Uterus (tissue), 4 donors: ENCODE results near the gene IYD. TPM values are rescaled to one million over a fixed set of nuclear protein-coding genes. Genes with fewer than 3 reads are reported as not detected.

Experiments used
- DNase-seq, 2 donors: peaks; one replicate each; pipeline ENCODE4 v3.0.0-alpha.2; 2019 to 2020
- H3K27ac ChIP-seq, 2 donors: fragments of 200-600 bp; sonication (generic); 1 replicate in 1 of 2; 2 replicates in 1 of 2; pipeline ENCODE4 v1.5.1; 2016 to 2018
- H3K27me3 ChIP-seq, 2 donors: fragments of 200-600 bp; sonication (generic); one replicate each; pipeline ENCODE4 v1.5.1; 2018 to 2019; ENCODE audit warnings: control low read depth in 1 of 2
- H3K36me3 ChIP-seq, 2 donors: fragments of 200-600 bp; sonication (generic); one replicate each; pipeline ENCODE4 v1.5.1; 2019; ENCODE audit warnings: control low read depth in 1 of 2
- H3K4me1 ChIP-seq, 2 donors: fragments of 200-600 bp; sonication (generic); one replicate each; pipeline ENCODE4 v1.5.1; 2018 to 2019; ENCODE audit warnings: control low read depth in 1 of 2
- H3K4me3 ChIP-seq, 2 donors: fragments of 200-600 bp; sonication (generic); 1 replicate in 1 of 2; 2 replicates in 1 of 2; pipeline ENCODE4 v1.5.1; 2018 to 2019; ENCODE audit warnings: mild to moderate bottlenecking in 1 of 2
- H3K9me3 ChIP-seq, 2 donors: fragments of 200-600 bp; sonication (generic); one replicate each; pipeline ENCODE4 v1.5.1; 2019; ENCODE audit warnings: control low read depth in 1 of 2
- POLR2A ChIP-seq, 2 donors: fragments of 450-650 bp; IDR thresholded peaks; one replicate each; pipeline ENCODE4 v1.6.1; 2016; ENCODE audit warnings: antibody characterized with exemption in 2 of 2, mild to moderate bottlenecking in 1 of 2, moderate library complexity in 1 of 2
- intact Hi-C: fragments of 100-400 bp; cut with DNase I; formaldehyde crosslinking; loops from one replicate; pipeline ENCODE4 v1.15.1; 2023; ENCODE audit warnings: low total_unique reads
- total RNA-seq, 4 donors: library from RNA; depleted of rRNA in 3 of 4; stranded (reverse); fragments of >200 nt in 3 of 4; gene quantifications; one replicate each; pipeline versions ENCODE4 v1.1.0 to v1.2.4, GENCODE V29; 2014 to 2023
- TF ChIP-seq, protein P1 (sequence below), 4 experiments: fragments of 200-600 bp in 2 of 4; fragments of 450-650 bp in 2 of 4; sonication (generic) in 2 of 4; IDR thresholded peaks; one replicate each; pipeline ENCODE4 v1.5.1; 2016 to 2019; ENCODE audit warnings: antibody characterized with exemption in 4 of 4, mild to moderate bottlenecking in 2 of 4, moderate library complexity in 1 of 4
- donor health status: DM: yes; HTN: yes; CAD: no.

Gene IYD
- total RNA-seq, 4 donors from 2014 or later: not detected

DNA sequence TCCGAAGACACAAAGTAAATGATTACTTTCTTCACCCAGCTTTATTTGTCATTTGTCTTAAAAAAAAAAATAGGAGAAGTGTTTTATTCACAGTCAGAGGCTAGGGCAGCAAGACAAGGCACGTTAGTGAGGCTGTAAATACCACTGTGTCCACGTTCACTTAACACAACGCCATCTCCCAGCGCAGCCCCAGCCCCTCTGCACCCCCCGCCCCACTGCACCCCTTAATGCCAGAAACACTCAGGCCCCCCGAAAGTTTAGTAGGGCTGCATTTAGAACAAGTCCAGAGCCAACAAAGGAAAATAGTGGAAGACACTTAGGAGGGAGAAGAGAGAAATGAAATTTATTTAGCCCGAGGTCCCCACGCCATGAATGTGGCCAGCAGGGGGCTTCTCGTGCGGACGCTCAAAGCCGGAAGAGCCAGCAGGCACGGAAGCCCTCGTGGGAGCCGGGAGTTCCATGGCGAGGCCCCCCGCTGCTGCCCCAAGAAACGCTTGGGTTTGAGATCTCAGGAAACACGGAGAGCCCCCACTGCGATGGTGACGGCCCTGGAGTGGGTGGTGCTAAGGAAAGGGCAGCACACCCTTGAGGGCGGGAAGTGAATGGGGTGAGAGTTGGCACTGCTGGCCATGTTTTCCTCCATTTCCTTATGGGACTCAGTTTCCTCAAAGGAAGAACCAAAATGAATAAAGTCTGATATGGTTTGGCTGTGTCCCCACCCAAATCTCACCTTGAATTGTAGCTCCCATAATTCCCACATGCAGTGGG is 50.2 kb downstream of the IYD start:
- peak overlapping the region; percentile 64 to 70 for H3K27ac ChIP-seq
- TF ChIP-seq POLR2A (IDR thresholded peaks at IDR 0.05): no peak
- TF ChIP-seq, protein P1, sequence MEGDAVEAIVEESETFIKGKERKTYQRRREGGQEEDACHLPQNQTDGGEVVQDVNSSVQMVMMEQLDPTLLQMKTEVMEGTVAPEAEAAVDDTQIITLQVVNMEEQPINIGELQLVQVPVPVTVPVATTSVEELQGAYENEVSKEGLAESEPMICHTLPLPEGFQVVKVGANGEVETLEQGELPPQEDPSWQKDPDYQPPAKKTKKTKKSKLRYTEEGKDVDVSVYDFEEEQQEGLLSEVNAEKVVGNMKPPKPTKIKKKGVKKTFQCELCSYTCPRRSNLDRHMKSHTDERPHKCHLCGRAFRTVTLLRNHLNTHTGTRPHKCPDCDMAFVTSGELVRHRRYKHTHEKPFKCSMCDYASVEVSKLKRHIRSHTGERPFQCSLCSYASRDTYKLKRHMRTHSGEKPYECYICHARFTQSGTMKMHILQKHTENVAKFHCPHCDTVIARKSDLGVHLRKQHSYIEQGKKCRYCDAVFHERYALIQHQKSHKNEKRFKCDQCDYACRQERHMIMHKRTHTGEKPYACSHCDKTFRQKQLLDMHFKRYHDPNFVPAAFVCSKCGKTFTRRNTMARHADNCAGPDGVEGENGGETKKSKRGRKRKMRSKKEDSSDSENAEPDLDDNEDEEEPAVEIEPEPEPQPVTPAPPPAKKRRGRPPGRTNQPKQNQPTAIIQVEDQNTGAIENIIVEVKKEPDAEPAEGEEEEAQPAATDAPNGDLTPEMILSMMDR (IDR thresholded peaks at IDR 0.05): peak; percentile 62 to 78 (median 69)
- H3K4me3 ChIP-seq: peak overlapping the region; percentile 20 to 38
- DNase-seq: peak; percentile 50 to 68
- H3K27me3 ChIP-seq: no peaks in the 10 kb centered on the region
- intact Hi-C loops: loop anchor here (5.0 kb wide), 1 partner anchor 398 kb away; no protein-coding TSS in a partner anchor
- H3K4me1 ChIP-seq: no peaks in the 10 kb centered on the region
- H3K36me3 ChIP-seq: no peaks in the 10 kb centered on the region
- no peaks in the 10 kb centered on the region for H3K9me3 ChIP-seq

DNA sequence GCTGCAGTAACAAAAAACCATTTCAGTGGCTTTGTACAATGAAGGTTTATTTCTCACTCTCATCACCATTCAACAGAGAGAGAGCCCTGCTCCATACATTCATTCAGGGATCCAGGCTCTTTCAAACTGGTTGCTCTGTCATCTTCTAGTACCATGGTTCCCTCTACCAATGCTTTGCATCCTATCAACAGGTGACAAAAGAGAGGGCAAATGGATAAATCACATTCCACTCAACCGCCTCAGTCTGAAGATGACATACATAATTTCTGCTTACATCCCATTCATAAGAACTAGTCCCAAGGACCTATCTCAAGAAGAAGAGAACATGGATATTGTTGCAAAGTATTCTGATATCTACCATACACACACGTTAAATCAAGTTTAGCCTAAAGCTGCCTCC is 51.6 kb downstream of the IYD start:
- intact Hi-C loops: no loop called here
- no peaks in the 10 kb centered on the region for H3K9me3 ChIP-seq
- H3K27ac ChIP-seq: no peak overlapping the region
- TF ChIP-seq, protein P1 (IDR thresholded peaks at IDR 0.05): no peak
- TF ChIP-seq POLR2A (IDR thresholded peaks at IDR 0.05): no peak
- no peak overlapping the region for H3K4me3 ChIP-seq
- H3K4me1 ChIP-seq: no peaks in the 10 kb centered on the region
- DNase-seq: no peak
- no peaks in the 10 kb centered on the region for H3K36me3 ChIP-seq
- H3K27me3 ChIP-seq: no peaks in the 10 kb centered on the region

DNA sequence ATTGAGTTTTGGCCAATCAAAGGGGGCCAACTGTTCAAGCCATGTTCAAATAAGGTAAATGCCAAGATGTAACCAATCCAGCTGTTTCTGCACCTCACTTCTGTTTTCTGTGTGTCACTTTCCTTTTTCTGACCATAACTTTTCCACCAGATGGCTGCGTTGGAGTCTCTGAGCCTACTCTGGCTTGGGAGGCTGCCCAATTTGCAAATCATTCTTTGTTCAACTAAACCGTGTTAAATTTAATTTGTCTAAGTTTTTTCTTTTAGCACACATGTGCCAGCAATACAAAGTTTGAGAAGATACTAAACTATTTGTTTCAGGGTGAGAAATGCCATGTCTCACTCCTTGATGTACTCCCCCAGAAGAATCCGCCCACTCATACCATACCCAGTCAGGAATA is 52.1 kb downstream of the IYD start:
- intact Hi-C loops: no loop called here
- Histone ChIP-seq H3K4me1 (no peaks in the 10 kb centered on the region), H3K27me3 (no peaks in the 10 kb centered on the region), H3K36me3 (no peaks in the 10 kb centered on the region), H3K9me3 (no peaks in the 10 kb centered on the region), H3K27ac (peak overlapping the region in 1 of 2 donors; percentile 13), H3K4me3 (no peak overlapping the region)
- no peak for DNase-seq
- TF ChIP-seq POLR2A (IDR thresholded peaks at IDR 0.05): no peak
- TF ChIP-seq, protein P1 (IDR thresholded peaks at IDR 0.05): no peak

DNA sequence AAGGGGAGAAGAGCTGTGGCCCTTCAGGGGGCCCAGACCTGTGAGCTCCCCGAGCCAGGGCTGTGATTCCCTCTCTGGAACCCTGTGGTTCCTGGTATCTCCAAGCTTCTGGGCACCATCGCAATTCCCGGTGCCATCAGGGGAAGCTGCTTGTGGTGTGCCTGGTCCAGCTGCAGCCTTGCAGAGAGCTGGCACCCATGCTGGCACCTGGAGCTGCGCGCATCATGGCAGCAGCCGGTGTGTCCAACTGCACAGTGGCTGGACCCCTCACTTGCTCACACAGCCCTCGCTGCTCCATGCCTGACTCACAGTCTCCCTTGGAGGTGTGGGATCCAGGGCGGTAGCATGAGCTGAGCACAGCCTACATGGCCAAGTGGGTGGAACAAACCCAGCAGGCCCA is 56.7 kb downstream of the IYD start:
- Histone ChIP-seq H3K4me1 (no peaks in the 10 kb centered on the region), H3K9me3 (no peaks in the 10 kb centered on the region), H3K27ac (no peak overlapping the region), H3K27me3 (no peaks in the 10 kb centered on the region), H3K4me3 (no peak overlapping the region), H3K36me3 (no peaks in the 10 kb centered on the region)
- intact Hi-C loops: no loop called here
- no peak for TF ChIP-seq POLR2A (IDR thresholded peaks at IDR 0.05)
- TF ChIP-seq, protein P1 (IDR thresholded peaks at IDR 0.05): no peak
- DNase-seq: no peak

DNA sequence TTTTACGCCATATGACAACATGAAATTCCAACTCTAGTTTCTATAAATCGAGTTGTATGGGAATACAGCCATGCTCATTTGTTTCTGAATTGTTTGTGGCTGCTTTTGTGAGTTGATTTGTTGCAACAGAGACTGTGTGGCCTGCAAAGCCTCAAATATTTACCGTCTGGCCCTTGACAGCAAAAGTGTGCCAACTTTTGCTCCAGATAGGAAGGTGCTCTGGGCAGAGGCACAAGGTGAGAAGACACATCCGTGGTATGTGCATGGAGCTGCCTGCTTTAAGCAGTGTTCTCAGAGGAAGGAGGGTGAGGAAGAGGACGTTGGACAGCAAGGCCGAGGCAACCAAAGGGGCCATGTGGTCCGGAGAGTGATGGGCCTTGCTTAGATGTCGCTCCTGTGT is 57.4 kb downstream of the IYD start:
- no peaks in the 10 kb centered on the region for H3K27me3 ChIP-seq
- H3K4me3 ChIP-seq: no peak overlapping the region
- H3K4me1 ChIP-seq: no peaks in the 10 kb centered on the region
- no peak overlapping the region for H3K27ac ChIP-seq
- intact Hi-C loops: no loop called here
- H3K9me3 ChIP-seq: no peaks in the 10 kb centered on the region
- H3K36me3 ChIP-seq: no peaks in the 10 kb centered on the region
- no peak for DNase-seq
- TF ChIP-seq, protein P1 (IDR thresholded peaks at IDR 0.05): no peak
- TF ChIP-seq POLR2A (IDR thresholded peaks at IDR 0.05): no peak
